ENCODE data around the gene B4GALT6.
A peak's percentile ranks its signal among the peaks of the same experiment; 100 is the strongest.

B4GALT6 gene

GRCh38 chr18:31578126-31578525 is 106.3 kb downstream of the B4GALT6 start:
- Histone ChIP-seq H2AFZ (ENCODE audit: low read depth, low read length) (no peak overlapping the region), H2BK12ac (ENCODE audit: low read length in 2 of 2) (no peak overlapping the region), H4K91ac (ENCODE audit: low read length) (no peak overlapping the region), H2AK5ac (ENCODE audit: low read length, severe bottlenecking) (no peak overlapping the region), H3K9ac (ENCODE audit: low read length) (no peak overlapping the region), H3K27ac (ENCODE audit: low read length, poor library complexity, severe bottlenecking) (no peak overlapping the region), H3K23ac (ENCODE audit: low read length in 2 of 2) (no peak overlapping the region), H3K36me3 (ENCODE audit: control insufficient read depth in 1 of 2, insufficient read depth in 2 of 2, low read depth in 1 of 2, low read length in 2 of 2) (no peaks in the 10 kb centered on the region), H3K4me2 (ENCODE audit: low read length, poor library complexity, severe bottlenecking) (no peak overlapping the region), H4K8ac (ENCODE audit: low read length) (no peak overlapping the region), H2BK120ac (ENCODE audit: low read depth, low read length) (no peak overlapping the region), H3K27me3 (ENCODE audit: control insufficient read depth in 1 of 2, insufficient read depth in 1 of 2, low read length in 2 of 2) (no peaks in the 10 kb centered on the region), H3K4me3 (ENCODE audit: insufficient read depth in 1 of 2, low read depth in 1 of 2, low read length in 2 of 2) (no peak overlapping the region), H3K9me3 (ENCODE audit: control insufficient read depth, low read length) (no peaks in the 10 kb centered on the region), H2BK15ac (ENCODE audit: low read depth, poor library complexity, severe bottlenecking) (no peak overlapping the region), H3K18ac (ENCODE audit: low read depth in 1 of 2, low read length in 2 of 2) (no peak overlapping the region), H3K4ac (ENCODE audit: low read depth in 1 of 2, low read length in 2 of 2) (no peak overlapping the region), H3K79me1 (replicated peaks; ENCODE audit: low read length, poor library complexity, severe bottlenecking) (no peaks in the 10 kb centered on the region), H3K14ac (ENCODE audit: low read length in 2 of 2) (no peak overlapping the region), H3K4me1 (ENCODE audit: control insufficient read depth, insufficient read depth, low read depth, low read length) (peaks cover 3% of the 10 kb centered on the region), H2BK5ac (ENCODE audit: low read depth, low read length, poor library complexity, severe bottlenecking) (no peak overlapping the region)
- WGBS: 95% methylated on average over 3 of the region's 4 CpGs
- DNase-seq: no peak

DNA sequence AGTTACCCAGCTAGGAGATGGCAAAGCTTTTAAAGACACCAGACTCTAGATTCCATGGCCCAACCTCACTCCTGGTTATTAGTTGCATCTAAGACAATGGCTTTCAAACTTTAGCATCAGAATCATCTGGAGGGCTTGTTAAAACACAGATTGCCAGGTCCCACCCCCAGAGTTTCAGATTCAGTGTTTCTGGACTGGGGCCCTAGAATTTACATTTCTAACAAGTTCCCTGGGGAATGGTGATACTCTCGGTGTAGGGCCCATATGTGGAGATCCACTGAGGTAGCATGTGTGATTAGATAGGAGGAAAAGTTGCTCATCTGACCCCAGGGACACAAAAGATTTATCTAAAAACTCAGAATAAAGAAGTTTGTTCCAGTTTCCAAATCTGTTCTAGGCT is 107.2 kb downstream of the B4GALT6 start:
- Histone ChIP-seq H3K36me3 (ENCODE audit: control insufficient read depth in 1 of 2, insufficient read depth in 2 of 2, low read depth in 1 of 2, low read length in 2 of 2) (no peaks in the 10 kb centered on the region), H3K4me2 (ENCODE audit: low read length, poor library complexity, severe bottlenecking) (no peak overlapping the region), H2AK5ac (ENCODE audit: low read length, severe bottlenecking) (no peak overlapping the region), H3K4me3 (ENCODE audit: insufficient read depth in 1 of 2, low read depth in 1 of 2, low read length in 2 of 2) (no peak overlapping the region), H3K18ac (ENCODE audit: low read depth in 1 of 2, low read length in 2 of 2) (no peak overlapping the region), H2BK5ac (ENCODE audit: low read depth, low read length, poor library complexity, severe bottlenecking) (no peak overlapping the region), H2AFZ (ENCODE audit: low read depth, low read length) (no peak overlapping the region), H3K79me1 (replicated peaks; ENCODE audit: low read length, poor library complexity, severe bottlenecking) (no peaks in the 10 kb centered on the region), H3K4ac (ENCODE audit: low read depth in 1 of 2, low read length in 2 of 2) (no peak overlapping the region), H2BK120ac (ENCODE audit: low read depth, low read length) (no peak overlapping the region), H2BK15ac (ENCODE audit: low read depth, poor library complexity, severe bottlenecking) (no peak overlapping the region), H2BK12ac (ENCODE audit: low read length in 2 of 2) (no peak overlapping the region), H3K9me3 (ENCODE audit: control insufficient read depth, low read length) (no peaks in the 10 kb centered on the region), H3K14ac (ENCODE audit: low read length in 2 of 2) (no peak overlapping the region), H3K23ac (ENCODE audit: low read length in 2 of 2) (no peak overlapping the region), H3K27ac (ENCODE audit: low read length, poor library complexity, severe bottlenecking) (no peak overlapping the region), H4K91ac (ENCODE audit: low read length) (no peak overlapping the region), H3K9ac (ENCODE audit: low read length) (no peak overlapping the region), H4K8ac (ENCODE audit: low read length) (no peak overlapping the region), H3K4me1 (ENCODE audit: control insufficient read depth, insufficient read depth, low read depth, low read length) (peaks cover 3% of the 10 kb centered on the region), H3K27me3 (ENCODE audit: control insufficient read depth in 1 of 2, insufficient read depth in 1 of 2, low read length in 2 of 2) (no peaks in the 10 kb centered on the region)
- whole genome bisulfite sequencing: 100% methylated on average over 1 of the region's 1 CpG
- no peak for DNase-seq

- Histone ChIP-seq H2BK12ac (ENCODE audit: low read length in 2 of 2) (no peak overlapping the region), H3K4me1 (ENCODE audit: control insufficient read depth, insufficient read depth, low read depth, low read length) (peaks cover 3% of the 10 kb centered on the region), H3K79me1 (replicated peaks; ENCODE audit: low read length, poor library complexity, severe bottlenecking) (no peaks in the 10 kb centered on the region), H3K14ac (ENCODE audit: low read length in 2 of 2) (no peak overlapping the region), H3K4me2 (ENCODE audit: low read length, poor library complexity, severe bottlenecking) (no peak overlapping the region), H2AFZ (ENCODE audit: low read depth, low read length) (no peak overlapping the region), H3K9ac (ENCODE audit: low read length) (no peak overlapping the region), H3K4me3 (ENCODE audit: insufficient read depth in 1 of 2, low read depth in 1 of 2, low read length in 2 of 2) (no peak overlapping the region), H2BK15ac (ENCODE audit: low read depth, poor library complexity, severe bottlenecking) (no peak overlapping the region), H4K8ac (ENCODE audit: low read length) (no peak overlapping the region), H3K18ac (ENCODE audit: low read depth in 1 of 2, low read length in 2 of 2) (peak overlapping the region in 1 of 2 experiments; percentile 28), H3K23ac (ENCODE audit: low read length in 2 of 2) (no peak overlapping the region), H2AK5ac (ENCODE audit: low read length, severe bottlenecking) (no peak overlapping the region), H3K27ac (ENCODE audit: low read length, poor library complexity, severe bottlenecking) (no peak overlapping the region), H2BK5ac (ENCODE audit: low read depth, low read length, poor library complexity, severe bottlenecking) (no peak overlapping the region), H2BK120ac (ENCODE audit: low read depth, low read length) (no peak overlapping the region), H3K9me3 (ENCODE audit: control insufficient read depth, low read length) (no peaks in the 10 kb centered on the region), H3K4ac (ENCODE audit: low read depth in 1 of 2, low read length in 2 of 2) (no peak overlapping the region), H4K91ac (ENCODE audit: low read length) (no peak overlapping the region), H3K27me3 (ENCODE audit: control insufficient read depth in 1 of 2, insufficient read depth in 1 of 2, low read length in 2 of 2) (peaks cover 0 to 3% of the 10 kb centered on the region in 2 experiments), H3K36me3 (ENCODE audit: control insufficient read depth in 1 of 2, insufficient read depth in 2 of 2, low read depth in 1 of 2, low read length in 2 of 2) (no peaks in the 10 kb centered on the region)
- WGBS: 84% methylated on average over 4 of the region's 4 CpGs
- no peak for DNase-seq
Measured at GRCh38 chr18:31576670-31577069, 107.7 kb downstream of the B4GALT6 start.

DNA sequence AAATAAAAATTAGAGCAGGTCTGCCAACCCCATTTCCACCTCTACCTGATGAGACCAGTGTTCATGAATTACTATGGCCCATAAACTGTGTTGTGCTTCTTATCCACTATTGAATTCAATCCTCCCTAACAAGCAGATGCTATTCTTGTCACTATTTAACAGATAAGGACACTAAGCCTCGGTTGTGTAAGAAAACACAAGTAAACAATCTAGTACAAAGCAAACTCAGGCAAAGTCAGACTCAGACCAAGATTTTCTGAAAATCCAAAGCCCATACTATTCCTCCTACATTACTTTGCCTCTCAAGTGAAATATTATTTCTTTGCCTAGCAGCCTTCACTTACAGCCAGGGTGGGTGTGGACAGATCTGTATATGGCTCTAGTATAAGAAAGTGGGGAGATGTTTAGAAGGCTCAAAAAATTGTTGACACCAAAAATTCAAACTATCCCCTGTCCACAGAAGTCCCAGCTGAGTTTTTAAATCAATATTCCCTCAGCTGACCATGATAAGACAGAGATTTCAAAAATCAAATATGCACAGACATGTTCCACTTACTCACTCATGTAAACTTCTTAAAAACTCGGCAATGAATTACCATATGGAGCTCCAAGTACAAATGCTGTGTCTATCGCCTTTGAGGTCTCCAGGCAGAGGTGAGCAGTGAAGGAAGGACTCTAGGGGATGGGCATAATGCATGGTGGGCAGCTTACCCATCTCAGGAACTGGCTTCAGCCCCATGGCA is 108.7 kb downstream of the B4GALT6 start:
- Histone ChIP-seq H2BK5ac (ENCODE audit: low read depth, low read length, poor library complexity, severe bottlenecking) (no peak overlapping the region), H2BK120ac (ENCODE audit: low read depth, low read length) (no peak overlapping the region), H3K23ac (ENCODE audit: low read length in 2 of 2) (no peak overlapping the region), H3K4me2 (ENCODE audit: low read length, poor library complexity, severe bottlenecking) (no peak overlapping the region), H2AK5ac (ENCODE audit: low read length, severe bottlenecking) (no peak overlapping the region), H2AFZ (ENCODE audit: low read depth, low read length) (no peak overlapping the region), H3K36me3 (ENCODE audit: control insufficient read depth in 1 of 2, insufficient read depth in 2 of 2, low read depth in 1 of 2, low read length in 2 of 2) (no peaks in the 10 kb centered on the region), H3K18ac (ENCODE audit: low read depth in 1 of 2, low read length in 2 of 2) (no peak overlapping the region), H3K4me1 (ENCODE audit: control insufficient read depth, insufficient read depth, low read depth, low read length) (no peaks in the 10 kb centered on the region), H3K27ac (ENCODE audit: low read length, poor library complexity, severe bottlenecking) (no peak overlapping the region), H3K9ac (ENCODE audit: low read length) (no peak overlapping the region), H3K79me1 (replicated peaks; ENCODE audit: low read length, poor library complexity, severe bottlenecking) (no peaks in the 10 kb centered on the region), H2BK15ac (ENCODE audit: low read depth, poor library complexity, severe bottlenecking) (no peak overlapping the region), H3K9me3 (ENCODE audit: control insufficient read depth, low read length) (no peaks in the 10 kb centered on the region), H2BK12ac (ENCODE audit: low read length in 2 of 2) (no peak overlapping the region), H3K27me3 (ENCODE audit: control insufficient read depth in 1 of 2, insufficient read depth in 1 of 2, low read length in 2 of 2) (peaks cover 0 to 13% of the 10 kb centered on the region in 2 experiments), H3K4ac (ENCODE audit: low read depth in 1 of 2, low read length in 2 of 2) (no peak overlapping the region), H3K14ac (ENCODE audit: low read length in 2 of 2) (no peak overlapping the region), H3K4me3 (ENCODE audit: insufficient read depth in 1 of 2, low read depth in 1 of 2, low read length in 2 of 2) (no peak overlapping the region), H4K8ac (ENCODE audit: low read length) (no peak overlapping the region), H4K91ac (ENCODE audit: low read length) (no peak overlapping the region)
- no peak for DNase-seq
- 82% methylated on average over 3 of the region's 3 CpGs for WGBS
